ENCODE results near the gene MINDY1.

MINDY1 gene

GRCh38 chr1:150963321-150964163 is 43.2 kb downstream of the MINDY1 start:
- DNase-seq, result no peak

- no peak for DNase-seq
These were observed 44.9 kb downstream of the MINDY1 start for GRCh38 chr1:150961756-150962155.

- no peak for DNase-seq
These were observed 46.1 kb downstream of the MINDY1 start for GRCh38 chr1:150960646-150961045.

GRCh38 chr1:150957666-150958065 is 49.0 kb downstream of the MINDY1 start:
- no peak for DNase-seq

- DNase-seq, result no peak
These were observed 51.4 kb downstream of the MINDY1 start for GRCh38 chr1:150955280-150955679.

GRCh38 chr1:150954708-150955107 is 52.0 kb downstream of the MINDY1 start:
- DNase-seq, result no peak
